ENCODE results near the gene PELI2.

PELI2 gene

DNA sequence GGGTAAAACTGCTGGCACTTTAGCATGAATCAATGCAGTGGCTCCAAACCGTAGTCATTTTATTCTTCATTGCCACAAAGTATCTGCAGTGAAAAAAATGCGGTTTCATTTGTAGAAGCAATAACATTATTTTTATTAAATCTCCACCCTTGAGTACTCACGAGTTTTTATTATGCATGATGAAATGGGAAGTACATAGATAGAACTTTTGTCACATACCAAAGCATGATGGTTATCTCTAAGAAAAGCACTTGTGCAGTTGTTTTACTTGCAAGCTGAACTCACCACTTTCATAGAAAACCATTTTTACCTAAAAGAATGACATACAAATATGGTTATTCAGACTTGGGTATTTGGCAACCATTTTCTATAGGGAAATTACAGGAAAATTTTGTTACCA, 90.3 kb downstream of the PELI2 start:
- ATAC-seq = no peak

DNA sequence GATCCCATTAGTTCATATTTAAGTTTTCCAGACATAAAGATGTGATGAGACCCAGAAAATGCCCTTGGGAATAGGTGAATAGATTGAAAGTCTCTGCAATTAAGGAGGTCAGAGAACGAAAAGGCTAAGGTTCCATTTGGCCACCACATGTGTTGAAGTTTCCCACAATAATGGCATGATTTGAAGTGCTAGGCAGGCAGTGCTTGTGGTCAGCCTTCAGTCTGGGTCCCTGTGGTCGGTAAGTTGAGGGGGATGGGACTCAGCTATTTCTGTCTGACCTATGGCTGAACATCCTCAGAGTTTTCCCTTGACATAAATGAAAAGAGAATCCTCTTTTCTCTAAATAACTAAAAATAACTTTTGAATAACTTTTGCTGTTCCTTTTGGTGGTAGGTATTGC, 92.4 kb downstream of the PELI2 start:
- ATAC-seq = no peak

GRCh38 chr14:56211084-56211483, 92.9 kb downstream of the PELI2 start:
- no peak for ATAC-seq

DNA sequence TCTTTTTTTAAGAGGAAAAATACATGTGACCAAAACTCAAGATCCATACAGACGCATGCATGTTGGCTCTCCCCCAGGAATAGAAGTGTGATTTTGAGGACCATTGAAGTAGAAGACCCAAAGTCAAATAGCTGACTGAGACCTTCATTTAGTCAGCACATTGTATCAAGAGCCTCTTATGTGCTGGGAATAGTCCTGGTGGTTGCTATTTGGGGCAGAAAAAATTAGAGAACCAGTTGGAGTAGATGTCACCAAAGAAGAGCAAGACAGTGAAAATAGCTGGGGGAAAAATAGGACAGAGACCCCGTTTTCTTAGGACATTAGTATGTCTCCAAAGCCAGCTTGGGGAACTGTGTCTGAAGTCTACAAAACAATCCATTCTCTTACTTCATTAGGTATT, 93.6 kb downstream of the PELI2 start:
- no peak for ATAC-seq

- ATAC-seq = no peak
Observed at GRCh38 chr14:56212521-56212920, 94.3 kb downstream of the PELI2 start.

GRCh38 chr14:56213306-56213705, 95.1 kb downstream of the PELI2 start:
- ATAC-seq = no peak

DNA sequence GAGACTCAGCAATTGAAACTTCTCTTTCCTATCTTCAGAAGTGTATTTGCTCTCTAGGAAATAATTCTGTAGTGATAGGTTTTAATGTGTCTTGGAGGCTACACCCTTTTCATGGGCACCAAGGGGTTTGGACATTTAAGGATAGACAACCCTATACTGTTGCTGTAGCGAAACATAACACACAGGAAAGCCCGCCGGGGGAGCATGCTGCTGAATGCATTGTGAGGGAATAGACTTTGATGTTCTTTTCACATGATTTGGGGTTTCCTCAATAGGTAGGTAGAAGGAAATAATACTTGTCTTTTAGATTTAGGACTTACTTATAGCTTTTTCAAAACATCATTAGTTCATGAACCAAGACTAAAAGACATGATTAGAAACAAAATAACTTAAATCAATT, 97.0 kb downstream of the PELI2 start:
- ATAC-seq = no peak

- no peak for ATAC-seq
Observed at GRCh38 chr14:56216626-56217379, 98.6 kb downstream of the PELI2 start.

- no peak for ATAC-seq
Observed at GRCh38 chr14:56217380-56218045, 99.3 kb downstream of the PELI2 start.

GRCh38 chr14:56219666-56220413, 101.6 kb downstream of the PELI2 start:
- ATAC-seq = no peak

DNA sequence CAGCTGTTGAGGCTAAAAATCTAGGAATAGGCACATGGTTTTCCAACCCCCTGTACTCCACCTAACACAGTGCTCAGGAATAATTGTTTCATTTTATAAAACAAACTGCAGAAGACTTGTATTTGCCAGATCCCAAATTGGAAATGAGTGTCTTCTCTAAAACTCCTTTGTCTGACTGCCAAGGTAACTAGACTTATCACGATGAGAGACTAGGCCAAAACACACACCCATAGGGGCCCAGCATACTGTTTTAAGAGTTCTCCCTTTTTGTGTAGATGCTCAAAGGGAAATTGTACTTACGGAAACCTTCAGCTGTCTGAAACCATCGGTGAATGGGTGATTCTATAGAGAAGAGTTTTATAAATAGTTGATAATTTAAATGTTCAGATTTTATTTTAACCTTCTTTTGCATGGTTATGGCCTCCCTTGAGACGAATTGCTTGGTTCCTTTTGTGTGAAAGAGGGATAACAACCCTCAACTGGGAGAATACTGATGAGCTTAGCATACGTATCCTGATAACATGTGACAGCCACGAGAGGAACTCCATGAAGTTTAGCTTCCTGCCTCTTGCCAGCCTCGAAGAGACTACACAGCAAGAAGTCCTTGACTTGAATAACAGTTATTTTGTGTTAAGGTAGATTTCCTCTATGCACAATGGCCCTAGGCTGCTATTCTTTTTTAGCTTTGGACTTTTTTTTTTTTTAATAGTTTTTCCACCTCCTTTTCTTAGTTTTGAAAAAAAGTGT, 103.3 kb downstream of the PELI2 start:
- no peak for ATAC-seq

GRCh38 chr14:56224229-56224628, 106.0 kb downstream of the PELI2 start:
- ATAC-seq = no peak

- ATAC-seq = no peak
Observed at GRCh38 chr14:56224691-56225681, 106.8 kb downstream of the PELI2 start.

- no peak for ATAC-seq
Observed at GRCh38 chr14:56235388-56235787, 117.2 kb downstream of the PELI2 start.

GRCh38 chr14:56237398-56237797, 119.2 kb downstream of the PELI2 start:
- ATAC-seq = no peak

GRCh38 chr14:56241461-56241860, 123.2 kb downstream of the PELI2 start:
- ATAC-seq = no peak

- no peak for ATAC-seq
Observed at GRCh38 chr14:56243110-56243509, 124.9 kb downstream of the PELI2 start.

DNA sequence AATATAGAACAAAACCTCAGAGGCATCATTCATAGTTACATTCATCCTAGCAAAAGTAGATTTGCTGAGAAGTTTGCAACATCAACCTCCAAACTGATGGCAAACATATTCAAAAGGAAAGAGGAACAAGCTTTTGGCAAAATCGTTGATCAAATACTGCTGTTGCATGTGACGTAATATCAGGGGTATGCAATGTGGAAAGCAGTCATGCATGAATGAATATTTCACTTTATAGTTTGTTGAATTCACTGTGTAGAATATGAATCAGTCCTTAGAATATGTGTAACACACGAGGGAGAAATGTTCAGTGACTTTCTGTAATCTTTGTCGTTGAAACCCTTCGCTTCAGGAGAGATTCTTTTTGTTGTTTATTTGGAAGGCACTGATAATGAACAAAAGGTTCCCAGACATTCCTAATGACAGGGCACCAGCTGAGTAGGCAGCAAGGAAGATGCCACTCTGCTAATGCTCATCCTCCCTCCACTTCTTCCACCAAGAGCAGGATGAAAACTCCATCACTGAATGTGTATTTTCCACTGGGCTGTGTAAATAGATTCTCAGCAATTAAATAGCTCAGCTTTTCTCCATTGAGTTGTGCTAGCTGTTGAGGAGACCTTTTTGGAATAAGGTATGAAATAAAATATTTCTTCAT, 126.1 kb downstream of the PELI2 start:
- ATAC-seq = no peak

- no peak for ATAC-seq
Observed at GRCh38 chr14:56247495-56248200, 129.4 kb downstream of the PELI2 start.

DNA sequence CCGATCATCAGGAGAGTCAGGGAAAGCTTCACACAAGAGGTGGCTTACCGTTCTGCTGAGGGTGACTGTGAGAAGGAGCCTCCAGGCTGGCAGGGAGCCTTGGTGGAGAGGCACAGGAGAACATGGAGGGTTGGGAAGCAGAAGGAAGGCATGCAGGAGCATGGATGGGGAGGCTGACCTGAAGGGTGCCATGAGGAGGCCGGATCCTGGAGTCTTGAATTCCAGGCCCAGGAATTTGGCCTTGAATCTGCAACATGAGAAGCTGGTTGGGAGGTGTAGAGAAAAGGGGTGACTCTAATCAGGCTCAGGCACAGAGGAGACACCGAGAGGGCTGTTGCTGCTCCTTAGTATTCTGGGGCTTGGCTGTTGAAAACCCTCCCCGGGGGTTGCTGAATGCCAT, 130.2 kb downstream of the PELI2 start:
- ATAC-seq = no peak

- no peak for ATAC-seq
Observed at GRCh38 chr14:56261046-56261445, 142.8 kb downstream of the PELI2 start.
